Thyroid gland (tissue), 4 donors: ENCODE data around the gene BRINP1. TPM values are rescaled to one million over a fixed set of nuclear protein-coding genes. Genes with fewer than 3 reads are reported as not detected.

Experiments
- DNase-seq, 2 donors: peaks; one replicate each; pipeline ENCODE4 v3.0.0-alpha.2; 2019
- H3K27ac ChIP-seq, 3 donors: fragments of 200-600 bp; sonication (generic); 1 replicate in 2 of 3; 2 replicates in 1 of 3; pipeline ENCODE4 v1.5.1; 2016 to 2019; ENCODE audit warnings: mild to moderate bottlenecking in 1 of 3, moderate library complexity in 1 of 3
- H3K27me3 ChIP-seq: fragments of 200-600 bp; sonication (generic); one replicate; pipeline ENCODE4 v1.5.1; 2019
- H3K36me3 ChIP-seq, 2 donors: fragments of 200-600 bp; sonication (generic); one replicate each; pipeline ENCODE4 v1.5.1; 2016 to 2019
- H3K4me1 ChIP-seq, 2 donors: fragments of 200-600 bp; sonication (generic); one replicate each; pipeline ENCODE4 v1.5.1; 2017 to 2019
- H3K4me3 ChIP-seq, 3 donors: fragments of 200-600 bp; sonication (generic); replicated peaks in 1 of 3; 1 replicate in 2 of 3; 2 replicates in 1 of 3; pipeline ENCODE4 v1.5.1; 2016; ENCODE audit warnings: mild to moderate bottlenecking in 1 of 3
- H3K9me3 ChIP-seq: fragments of 200-600 bp; sonication (generic); one replicate; pipeline ENCODE4 v1.5.1; 2017
- POLR2A ChIP-seq, 2 donors: fragments of 450-650 bp; IDR thresholded peaks; one replicate each; pipeline ENCODE4 v1.6.1; 2017; ENCODE audit warnings: antibody characterized with exemption in 2 of 2, mild to moderate bottlenecking in 2 of 2, moderate library complexity in 1 of 2
- WGBS, 2 donors: methylation state at CpG; one replicate each; pipeline ENCODE4 v1.1.5; 2017; 5-methylcytosine and 5-hydroxymethylcytosine counted together
- intact Hi-C: fragments of 100-400 bp; cut with DNase I; formaldehyde crosslinking; loops from one replicate; pipeline ENCODE4 v1.15.1; 2023
- total RNA-seq, 4 donors: library from RNA; depleted of rRNA; stranded (reverse); fragments of >200 nt; gene quantifications; one replicate each; pipeline ENCODE4 v1.2.3, GENCODE V29; 2016
- TF ChIP-seq, protein P1 (sequence below), 6 experiments: fragments of 200-600 bp in 3 of 6; fragments of 450-650 bp in 3 of 6; sonication (generic) in 3 of 6; IDR thresholded peaks; one replicate each; pipeline ENCODE4 v1.5.1; 2016 to 2019; ENCODE audit warnings: antibody characterized with exemption in 6 of 6, mild to moderate bottlenecking in 2 of 6, inconsistent platforms in 1 of 6, moderate library complexity in 1 of 6

Gene BRINP1
- total RNA-seq, 4 donors from 2014 or later: 0.67 to 1.1 (median 0.93) TPM; not detected in 1

- 48 to 54% methylated on average over 9 of the region's 9 CpGs for WGBS, 2 donors
- no peak overlapping the region for H3K4me3 ChIP-seq
- no peak for DNase-seq
- H3K4me1 ChIP-seq: peaks cover 6 to 8% of the 10 kb centered on the region in 2 donors
- H3K27me3 ChIP-seq: peaks cover 13% of the 10 kb centered on the region
- H3K9me3 ChIP-seq: no peaks in the 10 kb centered on the region
- TF ChIP-seq, protein P1, sequence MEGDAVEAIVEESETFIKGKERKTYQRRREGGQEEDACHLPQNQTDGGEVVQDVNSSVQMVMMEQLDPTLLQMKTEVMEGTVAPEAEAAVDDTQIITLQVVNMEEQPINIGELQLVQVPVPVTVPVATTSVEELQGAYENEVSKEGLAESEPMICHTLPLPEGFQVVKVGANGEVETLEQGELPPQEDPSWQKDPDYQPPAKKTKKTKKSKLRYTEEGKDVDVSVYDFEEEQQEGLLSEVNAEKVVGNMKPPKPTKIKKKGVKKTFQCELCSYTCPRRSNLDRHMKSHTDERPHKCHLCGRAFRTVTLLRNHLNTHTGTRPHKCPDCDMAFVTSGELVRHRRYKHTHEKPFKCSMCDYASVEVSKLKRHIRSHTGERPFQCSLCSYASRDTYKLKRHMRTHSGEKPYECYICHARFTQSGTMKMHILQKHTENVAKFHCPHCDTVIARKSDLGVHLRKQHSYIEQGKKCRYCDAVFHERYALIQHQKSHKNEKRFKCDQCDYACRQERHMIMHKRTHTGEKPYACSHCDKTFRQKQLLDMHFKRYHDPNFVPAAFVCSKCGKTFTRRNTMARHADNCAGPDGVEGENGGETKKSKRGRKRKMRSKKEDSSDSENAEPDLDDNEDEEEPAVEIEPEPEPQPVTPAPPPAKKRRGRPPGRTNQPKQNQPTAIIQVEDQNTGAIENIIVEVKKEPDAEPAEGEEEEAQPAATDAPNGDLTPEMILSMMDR (IDR thresholded peaks at IDR 0.05): no peak
- H3K27ac ChIP-seq: no peak overlapping the region
- no peaks in the 10 kb centered on the region for H3K36me3 ChIP-seq
- intact Hi-C loops: no loop called here
These were observed 2.1 kb downstream of the BRINP1 start for GRCh38 chr9:119366909-119367682.

- peak; percentile 5 to 13 for DNase-seq
- no peaks in the 10 kb centered on the region for H3K9me3 ChIP-seq
- no peak overlapping the region for H3K27ac ChIP-seq
- H3K4me1 ChIP-seq: peaks cover 6 to 8% of the 10 kb centered on the region in 2 donors
- no peak for TF ChIP-seq POLR2A (IDR thresholded peaks at IDR 0.05)
- TF ChIP-seq, protein P1 (IDR thresholded peaks at IDR 0.05): peak in 3 of 6 experiments; percentile 34 to 48 (median 41)
- H3K27me3 ChIP-seq: peaks cover 13% of the 10 kb centered on the region
- no peaks in the 10 kb centered on the region for H3K36me3 ChIP-seq
- 18 to 19% methylated on average over 9 of the region's 9 CpGs for WGBS, 2 donors
- intact Hi-C loops: no loop called here
- H3K4me3 ChIP-seq: no peak overlapping the region
These were observed 3.8 kb downstream of the BRINP1 start for GRCh38 chr9:119365291-119366027.

DNA sequence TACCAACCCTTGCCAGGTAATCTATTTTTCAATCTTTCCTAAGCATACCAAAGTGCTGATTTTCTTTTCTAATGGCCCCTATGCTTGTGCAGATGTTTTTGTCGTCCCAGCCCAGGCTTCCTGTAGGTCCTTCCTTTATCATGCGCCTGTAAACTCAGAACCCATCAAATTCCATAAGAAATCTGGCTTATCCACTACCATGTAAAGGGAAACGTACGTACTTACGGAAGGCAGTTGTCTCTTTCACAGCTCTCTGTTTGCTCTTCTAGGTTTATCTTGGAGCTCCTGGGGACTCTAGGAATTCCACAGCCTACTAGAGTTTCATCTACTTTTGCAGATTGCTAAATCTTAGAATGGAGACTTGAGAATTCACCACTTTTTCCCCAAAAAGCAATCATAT, 9.0 kb downstream of the BRINP1 start:
- intact Hi-C loops: no loop called here
- 58 to 63% methylated on average over 5 of the region's 5 CpGs for WGBS, 2 donors
- H3K4me3 ChIP-seq: no peak overlapping the region

GRCh38 chr9:119357336-119358096, 11.7 kb downstream of the BRINP1 start:
- Histone ChIP-seq H3K9me3 (no peaks in the 10 kb centered on the region), H3K4me1 (no peaks in the 10 kb centered on the region), H3K27me3 (no peaks in the 10 kb centered on the region), H3K4me3 (no peak overlapping the region), H3K36me3 (no peaks in the 10 kb centered on the region), H3K27ac (no peak overlapping the region)
- no peak for DNase-seq
- 18 to 19% methylated on average over 2 of the region's 2 CpGs for WGBS, 2 donors
- intact Hi-C loops: no loop called here
- TF ChIP-seq POLR2A (IDR thresholded peaks at IDR 0.05): no peak
- TF ChIP-seq, protein P1 (IDR thresholded peaks at IDR 0.05): no peak

More for the DNA sequence above, 9.0 kb downstream of the BRINP1 start:
- H3K27me3 ChIP-seq: no peaks in the 10 kb centered on the region
- H3K4me1 ChIP-seq: no peaks in the 10 kb centered on the region
- no peak overlapping the region for H3K27ac ChIP-seq
- H3K9me3 ChIP-seq: no peaks in the 10 kb centered on the region
- no peaks in the 10 kb centered on the region for H3K36me3 ChIP-seq
- no peak for DNase-seq
- TF ChIP-seq, protein P1 (IDR thresholded peaks at IDR 0.05): no peak
- no peak for TF ChIP-seq POLR2A (IDR thresholded peaks at IDR 0.05)
